PC-3 (cell line): ENCODE measurements around the gene NOS2. TPM values are rescaled to one million over a fixed set of nuclear protein-coding genes. Genes with fewer than 3 reads are reported as not detected.
"Not testable (repeated sequence)": the region's sequence is repeated elsewhere in the genome, so short reads cannot be mapped to it uniquely, and the experiment has no call there.

Experiments used
- ATAC-seq: fragments of 200-7000 bp; cut with Tn5 transposase; 2 replicates; pipeline ENCODE4 v1.9.1; 2020; ENCODE audit warnings: mild to moderate bottlenecking, moderate library complexity
- BruUV-seq: library from RNA; stranded (reverse); fragments of 400-500 nt; replicated peaks from 2 replicates; lab custom pipeline; 2021; lab: Mats Ljungman, UMichigan
- CTCF ChIA-PET: fragments of 300-600 bp; sonication (Branson Sonifier 250); formaldehyde crosslinking; loops from one replicate; lab custom pipeline; 2022; ENCODE audit warnings: antibody characterized with exemption; lab: Charles Lee
- POLR2A ChIA-PET: fragments of 300-600 bp; sonication (Branson Sonifier 250); formaldehyde crosslinking; loops from one replicate; lab custom pipeline; 2022; ENCODE audit warnings: antibody characterized with exemption; ENCODE audit not compliant: unreplicated experiment; lab: Charles Lee
- DNase-seq: peaks from one replicate; pipeline ENCODE4 v3.0.0-alpha.2; 2015
- H2AFZ ChIP-seq: fragments of 300-600 bp; sonication (generic); 2 replicates; pipeline ENCODE4 v1.6.0; 2016; ENCODE audit warnings: antibody characterized with exemption, low read length
- H3F3A ChIP-seq: fragments of 300-600 bp; sonication (generic); one replicate; pipeline ENCODE4 v1.6.0; 2017; ENCODE audit warnings: antibody characterized with exemption, low read length, control low read depth, mild to moderate bottlenecking; ENCODE audit not compliant: unreplicated experiment
- H3K27ac ChIP-seq: fragments of 300-600 bp; sonication (generic); 2 replicates; pipeline ENCODE4 v1.5.1; 2016; ENCODE audit warnings: mild to moderate bottlenecking, low read length
- H3K27me3 ChIP-seq: fragments of 300-600 bp; sonication (generic); 2 replicates; pipeline ENCODE4 v1.6.1; 2016; ENCODE audit warnings: low read length, mixed read lengths
- H3K36me3 ChIP-seq: fragments of 300-600 bp; sonication (generic); 2 replicates; pipeline ENCODE4 v1.6.1; 2016; ENCODE audit warnings: low read depth, mixed run types, low read length, mixed read lengths
- H3K4me1 ChIP-seq: fragments of 300-600 bp; sonication (generic); 2 replicates; pipeline ENCODE4 v1.5.1; 2016; ENCODE audit warnings: low read length; ENCODE audit not compliant: insufficient read depth
- H3K4me2 ChIP-seq: fragments of 300-600 bp; sonication (generic); 2 replicates; pipeline ENCODE4 v1.6.0; 2016; ENCODE audit warnings: low read length
- H3K4me3 ChIP-seq: fragments of 300-600 bp; sonication (generic); 2 replicates; pipeline ENCODE4 v1.5.1; 2016; ENCODE audit warnings: mild to moderate bottlenecking, low read length, mixed read lengths
- H3K79me2 ChIP-seq: fragments of 300-600 bp; sonication (generic); 2 replicates; pipeline ENCODE4 v1.6.1; 2017; ENCODE audit warnings: low read length, mixed read lengths
- H3K9ac ChIP-seq: fragments of 300-600 bp; sonication (generic); 2 replicates; pipeline ENCODE4 v1.6.0; 2016; ENCODE audit warnings: mild to moderate bottlenecking, low read length
- H3K9me2 ChIP-seq: fragments of 300-600 bp; sonication (generic); replicated peaks from 2 replicates; pipeline ENCODE4 v1.6.1; 2016; ENCODE audit warnings: mixed run types, low read length, mixed read lengths
- H3K9me3 ChIP-seq: fragments of 300-600 bp; sonication (generic); 2 replicates; pipeline ENCODE4 v1.6.1; 2016; ENCODE audit warnings: low read length, mixed read lengths
- H4K20me1 ChIP-seq: fragments of 300-600 bp; sonication (generic); 2 replicates; pipeline ENCODE4 v1.6.1; 2016; ENCODE audit warnings: low read length, mixed read lengths
- EZH2 ChIP-seq: fragments of 300-600 bp; sonication (generic); IDR thresholded peaks from one replicate; pipeline ENCODE4 v1.6.1; 2017; ENCODE audit warnings: antibody characterized with exemption, mild to moderate bottlenecking, low read length; ENCODE audit not compliant: unreplicated experiment
- EZH2phosphoT487 ChIP-seq: fragments of 300-600 bp; sonication (generic); IDR thresholded peaks from 2 replicates; pipeline ENCODE4 v1.6.1; 2018; ENCODE audit warnings: mild to moderate bottlenecking, antibody characterized with exemption, low read length, borderline replicate concordance
- intact Hi-C: fragments of 100-400 bp; cut with micrococcal nuclease; formaldehyde crosslinking; loops from 2 replicates; pipeline ENCODE4 v1.9.0; 2023
- total RNA-seq: library from RNA; depleted of rRNA; stranded (reverse); fragments of >200 nt; gene quantifications from 2 replicates; pipeline ENCODE4 v1.2.3, GENCODE V29; 2014
- TF ChIP-seq, protein P1 (sequence below): fragments of 300-600 bp; sonication (generic); conservative IDR thresholded peaks from 2 replicates; pipeline ENCODE4 v1.5.1; 2017; ENCODE audit warnings: antibody characterized with exemption, low read depth, mild to moderate bottlenecking, low read length

NOS2 gene
- total RNA-seq, 1 experiment from 2014 or later = not detected

GRCh38 chr17:27741361-27741861 is 58.9 kb downstream of the NOS2 start:
- ATAC-seq = no peak

GRCh38 chr17:27740541-27740940 is 59.8 kb downstream of the NOS2 start:
- H3K27ac ChIP-seq, H2AFZ ChIP-seq, H3K36me3 ChIP-seq, ATAC-seq, H3K9me3 ChIP-seq, H3K4me1 ChIP-seq, H3K27me3 ChIP-seq, BruUV-seq, H3K79me2 ChIP-seq, H3K4me2 ChIP-seq, H3F3A ChIP-seq, CTCF ChIA-PET, DNase-seq, H4K20me1 ChIP-seq, H3K9ac ChIP-seq, POLR2A ChIA-PET, intact Hi-C loops, H3K4me3 ChIP-seq, H3K9me2 ChIP-seq: not testable (repeated sequence)

More at GRCh38 chr17:27741361-27741861, 58.9 kb downstream of the NOS2 start:
- no peak for TF ChIP-seq EZH2phosphoT487
- TF ChIP-seq EZH2 = no peak
- TF ChIP-seq, protein P1, sequence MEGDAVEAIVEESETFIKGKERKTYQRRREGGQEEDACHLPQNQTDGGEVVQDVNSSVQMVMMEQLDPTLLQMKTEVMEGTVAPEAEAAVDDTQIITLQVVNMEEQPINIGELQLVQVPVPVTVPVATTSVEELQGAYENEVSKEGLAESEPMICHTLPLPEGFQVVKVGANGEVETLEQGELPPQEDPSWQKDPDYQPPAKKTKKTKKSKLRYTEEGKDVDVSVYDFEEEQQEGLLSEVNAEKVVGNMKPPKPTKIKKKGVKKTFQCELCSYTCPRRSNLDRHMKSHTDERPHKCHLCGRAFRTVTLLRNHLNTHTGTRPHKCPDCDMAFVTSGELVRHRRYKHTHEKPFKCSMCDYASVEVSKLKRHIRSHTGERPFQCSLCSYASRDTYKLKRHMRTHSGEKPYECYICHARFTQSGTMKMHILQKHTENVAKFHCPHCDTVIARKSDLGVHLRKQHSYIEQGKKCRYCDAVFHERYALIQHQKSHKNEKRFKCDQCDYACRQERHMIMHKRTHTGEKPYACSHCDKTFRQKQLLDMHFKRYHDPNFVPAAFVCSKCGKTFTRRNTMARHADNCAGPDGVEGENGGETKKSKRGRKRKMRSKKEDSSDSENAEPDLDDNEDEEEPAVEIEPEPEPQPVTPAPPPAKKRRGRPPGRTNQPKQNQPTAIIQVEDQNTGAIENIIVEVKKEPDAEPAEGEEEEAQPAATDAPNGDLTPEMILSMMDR = no peak
- Histone ChIP-seq H3F3A (no peaks in the 10 kb centered on the region), H3K79me2 (no peaks in the 10 kb centered on the region), H3K9me3 (no peaks in the 10 kb centered on the region), H4K20me1 (no peaks in the 10 kb centered on the region), H3K9ac (no peak overlapping the region), H3K27me3 (no peaks in the 10 kb centered on the region; the same call in 1 of the 2 replicates), H3K9me2 (no peaks in the 10 kb centered on the region), H2AFZ (no peak overlapping the region), H3K4me2 (no peak overlapping the region), H3K27ac (no peak overlapping the region), H3K36me3 (no peaks in the 10 kb centered on the region), H3K4me3 (no peak overlapping the region), H3K4me1 (no peaks in the 10 kb centered on the region)
- ChIA-PET CTCF (no interaction called here), POLR2A (no interaction called here)
- no TSS peak for BruUV-seq
- no peak for DNase-seq
- intact Hi-C loops = no loop called here

DNA sequence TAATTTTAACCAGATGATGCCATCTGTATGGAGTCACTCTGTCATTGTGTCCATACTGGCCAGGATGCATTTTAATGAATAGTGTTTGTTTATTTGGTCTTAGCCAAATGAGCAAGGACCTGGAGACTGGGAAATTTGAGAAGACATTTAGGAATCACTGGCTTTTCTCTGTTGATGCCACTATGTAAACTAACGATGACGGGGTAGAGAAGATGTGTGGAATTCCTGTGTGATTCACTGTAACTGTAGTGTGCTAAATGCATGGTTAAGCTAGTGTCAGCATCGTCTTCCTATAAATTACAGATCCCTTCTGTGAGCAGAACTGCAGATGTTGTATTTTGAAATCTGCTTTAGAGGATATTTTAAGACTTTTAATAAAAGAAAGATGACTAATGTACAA is 66.6 kb downstream of the NOS2 start:
- H3F3A ChIP-seq = no peaks in the 10 kb centered on the region
- intact Hi-C loops = no loop called here
- no peaks in the 10 kb centered on the region for H3K36me3 ChIP-seq
- no peak overlapping the region for H3K27ac ChIP-seq
- DNase-seq (no peak), ATAC-seq (no peak)
- no peaks in the 10 kb centered on the region for H4K20me1 ChIP-seq
- no TSS peak for BruUV-seq
- no peak overlapping the region for H2AFZ ChIP-seq
- H3K27me3 ChIP-seq = peaks cover 13% of the 10 kb centered on the region
- no peaks in the 10 kb centered on the region for H3K9me2 ChIP-seq
- no peaks in the 10 kb centered on the region for H3K9me3 ChIP-seq
- CTCF ChIA-PET = no interaction called here
- H3K4me3 ChIP-seq = no peak overlapping the region
- H3K4me2 ChIP-seq = no peak overlapping the region
- no peak overlapping the region for H3K9ac ChIP-seq
- H3K4me1 ChIP-seq = no peaks in the 10 kb centered on the region
- POLR2A ChIA-PET = no interaction called here
- no peaks in the 10 kb centered on the region for H3K79me2 ChIP-seq
- TF ChIP-seq EZH2 (no peak), EZH2phosphoT487 (no peak)
- TF ChIP-seq, protein P1 = no peak

- H4K20me1 ChIP-seq, H3K27ac ChIP-seq, CTCF ChIA-PET, H3F3A ChIP-seq, ATAC-seq, BruUV-seq, H3K4me1 ChIP-seq, H3K79me2 ChIP-seq, H3K36me3 ChIP-seq, POLR2A ChIA-PET, H2AFZ ChIP-seq, DNase-seq, H3K4me2 ChIP-seq, H3K9me2 ChIP-seq, intact Hi-C loops, H3K9ac ChIP-seq, H3K4me3 ChIP-seq, H3K9me3 ChIP-seq: not testable (repeated sequence)
- H3K27me3 ChIP-seq = peaks cover 13% of the 10 kb centered on the region
Observed at GRCh38 chr17:27732746-27733145, 67.6 kb downstream of the NOS2 start.

GRCh38 chr17:27725982-27726381 is 74.3 kb downstream of the NOS2 start:
- CTCF ChIA-PET = not testable (repeated sequence)

More at GRCh38 chr17:27725982-27726381, 74.3 kb downstream of the NOS2 start:
- H3K27ac ChIP-seq, BruUV-seq, H3K9me3 ChIP-seq, DNase-seq, intact Hi-C loops, H3K4me2 ChIP-seq, H3K79me2 ChIP-seq, H3F3A ChIP-seq, POLR2A ChIA-PET, H3K9ac ChIP-seq, H3K4me3 ChIP-seq, H3K27me3 ChIP-seq, H2AFZ ChIP-seq, H3K9me2 ChIP-seq, ATAC-seq, H3K36me3 ChIP-seq, H3K4me1 ChIP-seq, H4K20me1 ChIP-seq: not testable (repeated sequence)
